Transverse colon (tissue), 4 donors: ENCODE measurements around the gene PPP6R3.

ENCODE experiments used
- CTCF ChIP-seq, 5 experiments: fragments of 200-600 bp in 3 of 5; fragments of 450-650 bp in 2 of 5; sonication (generic) in 3 of 5; IDR thresholded peaks; 1 replicate in 2 of 5; 2 replicates in 3 of 5; pipeline ENCODE4 v1.5.1; 2016 to 2017; ENCODE audit warnings: antibody characterized with exemption in 5 of 5, inconsistent platforms in 3 of 5, mild to moderate bottlenecking in 2 of 5, moderate library complexity in 1 of 5
- POLR2A ChIP-seq: fragments of 450-650 bp; IDR thresholded peaks from one replicate; pipeline ENCODE4 v1.6.1; 2016; ENCODE audit warnings: antibody characterized with exemption, mild to moderate bottlenecking, moderate library complexity
- POLR2AphosphoS5 ChIP-seq, 3 donors: sonication (generic); formaldehyde crosslinking; IDR thresholded peaks; one replicate each; pipeline ENCODE4 v1.6.1; 2016; ENCODE audit warnings: antibody characterized with exemption in 3 of 3

- TF ChIP-seq CTCF (IDR thresholded peaks at IDR 0.05) = no peak
- TF ChIP-seq POLR2A = no peak
- peak in 2 of 3 donors; percentile 48 for TF ChIP-seq POLR2AphosphoS5 (IDR thresholded peaks at IDR 0.05)
These were observed 68.1 kb downstream of the PPP6R3 start for GRCh38 chr11:68528630-68529029.
